BJ (cell line): ENCODE measurements around the gene HSP90AA1. TPM values are rescaled to one million over a fixed set of nuclear protein-coding genes. Genes with fewer than 3 reads are reported as not detected.
"Not testable (repeated sequence)": the region's sequence is repeated elsewhere in the genome, so short reads cannot be mapped to it uniquely, and the experiment has no call there.

ENCODE experiments used
- CTCF ChIA-PET: fragments of 350-600 bp; formaldehyde crosslinking; extraction: SDS; loops from one replicate; lab custom pipeline; 2021; ENCODE audit warnings: antibody characterized with exemption, inconsistent platforms; lab: Yijun Ruan, JAX
- POLR2A ChIA-PET: fragments of 300-600 bp; sonication (Branson Sonifier 250); formaldehyde crosslinking; extraction: SDS; loops from one replicate; lab custom pipeline; 2021; ENCODE audit warnings: antibody characterized with exemption; lab: Charles Lee
- DNase-seq: peaks from one replicate; pipeline ENCODE4 v3.0.0-alpha.2; 2011; ENCODE audit warnings: low read depth
- H3K27me3 ChIP-seq: 2 replicates; pipeline ENCODE4 v1.6.0; 2011; ENCODE audit warnings: low read length; ENCODE audit not compliant: control insufficient read depth, insufficient read depth
- H3K36me3 ChIP-seq: 2 replicates; pipeline ENCODE4 v1.5.1; 2011; ENCODE audit warnings: low read length; ENCODE audit not compliant: control insufficient read depth, insufficient read depth
- H3K4me3 ChIP-seq: 2 replicates; pipeline ENCODE4 v1.5.1; 2011; ENCODE audit warnings: low read depth, mild to moderate bottlenecking, control low read depth, low read length
- CTCF ChIP-seq: IDR thresholded peaks from 2 replicates; pipeline ENCODE4 v1.5.1; 2011; ENCODE audit warnings: low read depth, mild to moderate bottlenecking, control low read depth, inconsistent platforms, low read length, moderate library complexity; ENCODE audit not compliant: insufficient read depth
- polyA plus RNA-seq: library from polyadenylated mRNA; depleted of rRNA; stranded (reverse); fragments of >200 nt; gene quantifications from 2 replicates; pipeline ENCODE4 v1.2.3, GENCODE V29; 2011

HSP90AA1 gene
- polyA plus RNA-seq, 1 experiment, result 222 TPM

DNA sequence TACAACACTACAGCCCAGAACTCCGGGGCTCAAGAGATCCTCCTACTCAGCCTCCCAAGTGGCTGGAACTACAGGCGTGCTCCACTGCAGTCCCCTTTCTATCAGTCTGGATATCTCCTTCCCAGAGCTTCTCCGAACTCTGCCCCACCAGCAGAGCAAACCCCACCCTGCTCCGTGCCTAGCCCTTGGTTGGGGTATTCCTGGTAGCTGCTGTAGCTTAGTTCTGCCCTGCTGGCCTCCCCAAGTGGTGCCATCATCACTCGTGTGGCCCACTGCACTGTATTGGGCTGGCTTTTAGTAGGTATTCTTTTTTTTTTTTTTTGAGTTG lies 9.5 kb downstream of the HSP90AA1 start:
- Histone ChIP-seq H3K27me3 (no peaks in the 10 kb centered on the region), H3K36me3 (peaks cover 9% of the 10 kb centered on the region), H3K4me3 (no peak overlapping the region)
- ChIA-PET POLR2A (no interaction called here), CTCF (interaction anchor here (0.5 to 1.0 kb wide), 2 partner anchors 14 to 237 kb away, joined by 3 read pairs; no protein-coding TSS in a partner anchor)
- no peak for DNase-seq
- TF ChIP-seq CTCF, result no peak

DNA sequence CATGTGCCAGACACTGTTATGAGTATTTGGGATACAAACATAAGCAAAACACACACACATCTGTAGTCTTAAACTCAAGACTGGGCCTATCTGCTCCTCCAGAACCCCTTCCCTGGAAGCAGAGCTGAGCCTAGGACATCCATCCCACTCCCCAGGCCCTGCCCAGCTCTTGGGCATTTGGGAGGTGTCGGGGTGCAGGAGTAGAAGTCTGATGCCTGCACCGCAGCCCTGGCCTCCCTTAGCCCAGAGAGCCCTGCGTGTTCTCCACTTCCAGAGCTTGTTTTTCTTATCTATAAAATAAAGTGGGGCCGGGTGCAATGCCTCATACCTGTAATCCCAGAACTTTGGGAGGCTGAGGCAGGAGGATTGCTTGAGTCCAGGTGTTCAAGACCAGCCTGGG lies 11.7 kb downstream of the HSP90AA1 start:
- no peak overlapping the region for H3K4me3 ChIP-seq
- no peak for DNase-seq
- no peak for TF ChIP-seq CTCF
- peaks cover 3% of the 10 kb centered on the region for H3K36me3 ChIP-seq
- CTCF ChIA-PET, result interaction anchor here (0.5 to 1.3 kb wide), 4 partner anchors 10 to 220 kb away, joined by 3 to 5 read pairs (median 4); no protein-coding TSS in a partner anchor
- POLR2A ChIA-PET, result no interaction called here
- H3K27me3 ChIP-seq, result no peaks in the 10 kb centered on the region

DNA sequence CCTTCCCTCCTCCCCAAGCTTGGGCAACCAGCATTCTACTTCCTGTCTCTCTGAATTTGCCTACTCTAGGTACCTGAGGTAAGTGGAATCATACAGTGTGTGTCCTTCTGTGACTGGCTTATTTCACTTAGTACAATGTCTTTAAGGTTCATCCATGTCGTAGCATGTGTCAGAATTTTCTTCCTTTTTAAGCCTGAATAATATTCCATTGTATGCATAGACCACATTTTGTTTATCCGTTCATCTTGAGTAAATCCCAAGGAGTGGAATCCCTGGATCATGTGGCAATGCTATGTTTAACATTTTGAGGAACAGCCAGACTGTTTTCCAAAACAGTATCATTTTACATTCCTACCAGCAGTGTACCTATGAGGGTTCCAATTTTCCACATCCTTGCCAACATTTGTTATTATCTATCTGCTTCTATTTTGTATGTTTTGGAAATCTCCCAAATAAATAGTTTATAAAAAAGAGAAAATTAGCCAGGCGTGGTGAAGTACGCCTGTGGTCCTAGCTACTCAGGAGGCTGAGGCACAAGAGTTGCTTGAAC lies 12.4 kb downstream of the HSP90AA1 start:
- H3K27me3 ChIP-seq, result no peaks in the 10 kb centered on the region
- no peak for DNase-seq
- no peak overlapping the region for H3K4me3 ChIP-seq
- no peaks in the 10 kb centered on the region; the same call in none of the 2 replicates for H3K36me3 ChIP-seq
- ChIA-PET POLR2A (no interaction called here), CTCF (interaction anchor here (0.5 to 1.3 kb wide), 3 partner anchors 10 to 15 kb away, joined by 3 to 5 read pairs (median 3); no protein-coding TSS in a partner anchor)
- TF ChIP-seq CTCF, result no peak

DNA sequence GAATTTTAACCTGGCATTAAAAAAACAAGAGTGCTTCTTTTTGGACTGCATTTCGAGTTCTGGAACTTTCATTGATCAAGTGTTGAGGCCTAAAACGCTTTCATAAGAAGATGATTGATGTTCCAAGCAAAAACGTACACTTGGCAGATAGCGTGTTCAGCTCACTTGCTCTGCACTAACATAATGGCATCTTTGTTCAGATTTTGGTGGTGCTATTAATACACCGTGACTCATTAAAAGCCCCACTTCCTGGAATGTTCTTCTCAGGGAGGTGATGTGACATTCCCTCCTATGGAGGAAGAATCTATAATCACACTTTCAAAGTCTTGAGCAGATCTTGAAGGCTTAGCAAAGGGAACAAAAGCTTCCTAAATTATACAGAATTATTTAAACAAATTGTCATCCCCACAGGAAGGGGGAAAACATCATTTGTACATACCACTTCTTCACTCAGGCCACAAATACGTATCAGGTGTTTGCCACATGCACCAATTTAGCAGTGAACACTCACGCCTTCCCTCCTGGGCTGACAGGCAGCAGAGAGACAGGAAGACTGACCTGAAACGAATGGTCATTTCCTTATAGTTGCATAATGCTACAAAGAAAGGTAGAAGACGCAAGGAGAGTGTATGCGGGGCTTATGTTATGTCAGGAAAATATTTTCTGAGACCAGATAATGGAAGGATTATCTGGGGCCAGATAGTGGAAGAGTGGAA lies 15.4 kb downstream of the HSP90AA1 start:
- no peak for TF ChIP-seq CTCF
- H3K4me3 ChIP-seq, result no peak overlapping the region
- POLR2A ChIA-PET, result no interaction called here
- no peaks in the 10 kb centered on the region for H3K27me3 ChIP-seq
- CTCF ChIA-PET, result no interaction called here
- no peaks in the 10 kb centered on the region for H3K36me3 ChIP-seq
- DNase-seq, result no peak

- CTCF ChIA-PET, result interaction anchor here (1.1 kb wide), 1 partner anchor 31 kb away, joined by 5 read pairs; no protein-coding TSS in a partner anchor
- Histone ChIP-seq H3K27me3 (no peaks in the 10 kb centered on the region), H3K36me3 (no peaks in the 10 kb centered on the region), H3K4me3 (no peak overlapping the region)
- DNase-seq, result no peak
- POLR2A ChIA-PET, result no interaction called here
- TF ChIP-seq CTCF, result no peak
These were observed 20.8 kb downstream of the HSP90AA1 start for GRCh38 chr14:102066041-102066451.

DNA sequence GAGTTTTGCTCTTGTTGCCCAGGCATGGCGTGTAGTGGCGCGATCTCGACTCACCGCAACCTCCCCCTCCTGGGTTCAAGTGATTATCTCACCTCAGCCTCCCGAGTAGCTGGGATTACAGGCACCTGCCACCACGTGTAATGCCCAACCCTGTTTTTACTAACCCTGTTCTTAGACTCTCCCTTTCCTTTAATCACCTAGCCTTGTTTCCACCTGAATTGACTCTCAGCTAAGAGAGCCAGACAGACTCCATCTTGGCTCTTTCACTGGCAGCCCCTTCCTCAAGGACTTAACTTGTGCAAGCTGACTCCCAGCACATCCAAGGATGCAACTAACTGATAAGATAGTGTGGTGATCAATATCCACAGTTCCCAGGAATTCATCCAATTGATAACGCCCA lies 22.3 kb downstream of the HSP90AA1 start:
- CTCF ChIA-PET, result interaction anchor here (1.2 to 4.0 kb wide), 4 partner anchors 9 to 250 kb away, joined by 5 to 38 read pairs (median 5); no protein-coding TSS in a partner anchor
- H3K36me3 ChIP-seq, H3K27me3 ChIP-seq, DNase-seq, H3K4me3 ChIP-seq, POLR2A ChIA-PET: not testable (repeated sequence)
